Left cardiac atrium (tissue), 4 donors: ENCODE measurements around the gene PATL2. TPM values are rescaled to one million over a fixed set of nuclear protein-coding genes. Genes with fewer than 3 reads are reported as not detected.
"Not testable (repeated sequence)": the region's sequence is repeated elsewhere in the genome, so short reads cannot be mapped to it uniquely, and the experiment has no call there.

Experiments
- ATAC-seq, 2 donors: fragments of 200-7000 bp; cut with Tn5 transposase; one replicate each; pipeline ENCODE4 v1.9.1; 2020; ENCODE audit warnings: mild to moderate bottlenecking in 2 of 2, moderate library complexity in 2 of 2
- DNase-seq: peaks from one replicate; pipeline ENCODE4 v3.0.0-alpha.2; 2020
- intact Hi-C, 2 donors: fragments of 100-400 bp; cut with DNase I; formaldehyde crosslinking; loops; one replicate each; pipeline versions ENCODE4 v1.14.1 to v1.15.1; 2022 to 2023
- long read RNA-seq: library from polyadenylated mRNA; unstranded; transcript quantifications from one replicate; pipeline ENCODE4 v2.0.0, GENCODE V29; 2021
- total RNA-seq, 2 donors: library from RNA; stranded (reverse); fragmentation: NEBNext Ultra II Directional; extraction: Animal tissue kit (Norgen Biotek cat#: 25700); gene quantifications; one replicate each; pipeline ENCODE4 v1.2.1, GENCODE V29; 2021
- donor health status: DM: no; HTN: yes; CAD: no.
- donor health status: DM: no; HTN: yes; CAD: no; lungs with severe emphysema.
- donor health status: DM: yes; HTN: yes; CAD: no.
- donor health status: Dilated cardiomyopathy.

The PATL2 gene
- total RNA-seq: 1 to 10 TPM; 4.8 to 6.8 TPM
- long read RNA-seq, partial matches to known transcripts: 0 of 1 reads
- long read RNA-seq, other reads (novel, unspliced or antisense): 1 of 1 reads

DNA sequence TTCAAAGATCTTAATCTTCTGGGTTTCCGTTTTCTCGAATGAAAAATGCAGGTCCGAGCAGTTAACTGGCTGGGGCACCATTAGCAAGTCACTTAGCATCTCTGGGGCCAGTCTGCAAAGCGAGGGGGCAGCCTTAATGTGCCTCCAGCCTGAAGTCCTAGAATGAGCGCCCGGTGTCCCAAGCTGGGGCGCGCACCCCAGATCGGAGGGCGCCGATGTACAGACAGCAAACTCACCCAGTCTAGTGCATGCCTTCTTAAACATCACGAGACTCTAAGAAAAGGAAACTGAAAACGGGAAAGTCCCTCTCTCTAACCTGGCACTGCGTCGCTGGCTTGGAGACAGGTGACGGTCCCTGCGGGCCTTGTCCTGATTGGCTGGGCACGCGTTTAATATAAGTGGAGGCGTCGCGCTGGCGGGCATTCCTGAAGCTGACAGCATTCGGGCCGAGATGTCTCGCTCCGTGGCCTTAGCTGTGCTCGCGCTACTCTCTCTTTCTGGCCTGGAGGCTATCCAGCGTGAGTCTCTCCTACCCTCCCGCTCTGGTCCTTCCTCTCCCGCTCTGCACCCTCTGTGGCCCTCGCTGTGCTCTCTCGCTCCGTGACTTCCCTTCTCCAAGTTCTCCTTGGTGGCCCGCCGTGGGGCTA is at the start of gene PATL2, which contains the start of gene B2M:
PATL2 (minus strand) TSS at position 228 of the 647 bp plus-strand sequence. CDS start 34,833 bp downstream, outside the sequence.
B2M (plus strand) TSS at position 422 of the 647 bp plus-strand sequence; CDS start at position 452, 30 bp downstream.
- intact Hi-C loops: loop anchor here in 1 of 2 donors (1.0 kb wide), 1 partner anchor 48 kb away; the partner anchor contains the start of gene SPG11
- ATAC-seq (peak; percentile 95 to 96), DNase-seq (peak; percentile 96)

DNA sequence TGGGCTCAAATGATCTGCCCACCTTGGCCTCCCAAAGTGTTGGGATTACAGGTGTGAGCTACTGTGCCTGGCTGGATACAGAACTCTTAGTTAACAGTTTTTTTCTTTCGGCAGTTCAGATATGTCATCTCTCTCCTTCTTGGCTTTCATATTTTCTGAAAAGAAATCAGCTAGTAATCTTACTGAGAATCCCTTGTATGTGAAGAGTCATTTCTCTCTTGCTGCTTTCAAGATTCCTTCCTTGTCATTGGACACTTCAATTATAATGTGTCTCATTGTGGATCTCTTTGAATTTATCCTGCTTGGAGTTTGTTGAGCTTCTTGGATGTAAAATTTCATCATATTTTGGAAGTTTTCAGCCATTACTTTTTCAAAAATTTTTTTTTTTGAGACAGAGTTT is 42.2 kb upstream of the PATL2 start:
- ATAC-seq (no peak), DNase-seq (no peak)
- intact Hi-C loops: no loop called here

DNA sequence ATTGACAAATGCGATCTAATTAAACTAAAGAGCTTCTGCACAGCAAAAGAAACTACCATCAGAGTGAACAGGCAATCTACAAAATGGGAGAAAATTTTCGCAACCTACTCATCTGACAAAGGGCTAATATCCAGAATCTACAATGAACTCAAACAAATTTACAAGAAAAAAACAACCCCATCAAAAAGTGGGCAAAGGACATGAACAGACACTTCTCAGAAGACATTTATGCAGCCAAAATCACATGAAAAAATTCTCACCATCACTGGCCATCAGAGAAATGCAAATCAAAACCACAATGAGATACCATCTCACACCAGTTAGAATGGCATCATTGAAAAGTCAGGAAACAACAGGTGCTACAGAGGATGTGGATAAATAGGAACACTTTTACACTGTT is 32.3 kb upstream of the PATL2 start:
- ATAC-seq, DNase-seq, intact Hi-C loops: not testable (repeated sequence)

DNA sequence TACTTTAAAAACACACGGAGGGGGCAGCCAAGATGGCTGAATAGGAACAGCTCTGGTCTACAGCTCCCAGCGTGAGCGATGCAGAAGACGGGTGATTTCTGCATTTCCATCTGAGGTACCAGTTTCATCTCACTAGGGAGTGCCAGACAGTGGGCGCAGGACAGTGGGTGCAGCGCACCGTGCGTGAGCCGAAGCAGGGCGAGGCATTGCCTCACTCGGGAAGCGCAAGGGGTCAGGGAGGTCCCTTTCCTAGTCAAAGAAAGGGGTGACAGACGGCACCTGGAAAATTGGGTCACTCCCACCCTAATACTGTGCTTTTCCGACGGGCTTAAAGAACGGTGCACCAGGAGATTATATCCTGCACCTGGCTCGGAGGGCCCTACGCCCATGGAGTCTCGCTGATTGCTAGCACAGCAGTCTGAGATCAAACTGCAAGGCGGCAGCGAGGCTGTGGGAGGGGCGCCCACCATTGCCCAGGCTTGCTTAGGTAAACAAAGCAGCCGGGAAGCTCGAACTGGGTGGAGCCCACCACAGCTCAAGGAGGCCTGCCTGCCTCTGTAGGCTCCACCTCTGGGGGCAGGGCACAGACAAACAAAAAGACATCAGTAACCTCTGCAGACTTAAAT is 28.2 kb upstream of the PATL2 start:
- intact Hi-C loops: loop anchor here (5.0 to 10.0 kb wide), 2 partner anchors 77 to 155 kb away; partner anchors contain the start of gene SPG11 (in 1 of the 2)
- DNase-seq, ATAC-seq: not testable (repeated sequence)

DNA sequence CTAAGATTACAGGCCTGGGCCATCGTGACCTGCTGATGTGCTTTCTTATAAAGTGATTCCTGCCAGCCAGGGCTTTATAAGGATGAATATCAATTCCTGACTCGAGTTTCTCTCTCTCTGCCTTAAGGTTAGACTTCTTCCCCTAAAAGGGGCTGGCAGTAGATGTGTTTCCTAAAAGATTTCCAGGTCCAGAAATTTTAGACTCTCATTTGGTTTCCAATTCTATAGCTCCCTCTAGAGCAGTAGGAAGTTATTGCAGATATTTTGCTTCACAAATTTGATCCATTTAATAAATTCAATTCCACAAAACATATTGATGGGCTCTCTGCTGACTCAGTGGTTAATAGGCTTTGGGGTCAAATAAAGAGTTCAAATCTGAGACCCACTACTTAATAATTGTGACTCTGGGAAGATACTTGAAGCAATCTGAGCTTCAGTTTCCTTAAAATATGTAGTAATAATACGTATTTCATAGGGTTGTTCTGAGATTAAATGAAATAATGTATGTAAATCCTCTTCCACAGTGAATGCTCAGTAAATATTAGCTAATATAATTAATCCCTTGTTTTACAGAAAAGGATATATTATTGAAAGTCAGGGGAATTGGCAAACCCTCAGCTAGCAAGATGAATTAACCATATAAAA is 27.3 kb upstream of the PATL2 start:
- intact Hi-C loops: loop anchor here (5.0 to 10.0 kb wide), 2 partner anchors 76 to 154 kb away; partner anchors contain the start of gene SPG11 (in 1 of the 2)

DNA sequence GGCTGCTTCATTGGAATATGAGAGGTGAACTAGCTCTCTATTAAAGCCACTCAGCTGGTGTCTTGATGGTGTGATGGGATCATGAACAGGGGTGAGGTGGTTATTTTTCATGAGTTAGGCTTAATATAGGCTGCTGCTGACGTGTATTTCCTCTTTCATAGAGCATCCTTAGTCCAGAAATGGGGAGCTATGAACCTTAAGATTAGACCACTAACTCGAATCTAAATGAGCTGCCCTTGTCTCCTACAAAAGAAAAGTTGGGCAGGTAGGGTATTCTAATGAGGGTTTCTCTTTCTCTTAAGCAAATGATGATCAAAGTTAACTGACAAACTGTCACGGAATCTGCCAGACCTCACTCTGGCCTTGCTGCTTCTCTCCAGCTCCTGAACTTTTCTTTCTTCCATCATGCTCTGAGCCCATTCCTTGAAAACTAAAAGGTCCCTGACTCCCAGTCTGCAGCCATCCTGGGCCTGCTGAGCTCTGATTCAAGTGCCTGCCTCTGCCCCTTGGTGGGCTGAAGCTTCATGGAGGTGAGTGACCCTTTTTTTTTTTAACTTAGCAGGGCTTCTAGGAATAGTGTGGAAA is 25.1 kb upstream of the PATL2 start, which contains the start of gene TRIM69:
TRIM69 (plus strand) TSS at position 348 of the 585 bp plus-strand sequence; CDS start at position 525, 177 bp downstream.
- ATAC-seq: no peak
- intact Hi-C loops: loop anchor here (5.0 to 10.0 kb wide), 2 partner anchors 74 to 151 kb away; partner anchors contain the start of gene SPG11 (in 1 of the 2)

More for the DNA sequence above, 27.3 kb upstream of the PATL2 start:
- no peak for DNase-seq
- ATAC-seq: peak; percentile 25 to 40

DNA sequence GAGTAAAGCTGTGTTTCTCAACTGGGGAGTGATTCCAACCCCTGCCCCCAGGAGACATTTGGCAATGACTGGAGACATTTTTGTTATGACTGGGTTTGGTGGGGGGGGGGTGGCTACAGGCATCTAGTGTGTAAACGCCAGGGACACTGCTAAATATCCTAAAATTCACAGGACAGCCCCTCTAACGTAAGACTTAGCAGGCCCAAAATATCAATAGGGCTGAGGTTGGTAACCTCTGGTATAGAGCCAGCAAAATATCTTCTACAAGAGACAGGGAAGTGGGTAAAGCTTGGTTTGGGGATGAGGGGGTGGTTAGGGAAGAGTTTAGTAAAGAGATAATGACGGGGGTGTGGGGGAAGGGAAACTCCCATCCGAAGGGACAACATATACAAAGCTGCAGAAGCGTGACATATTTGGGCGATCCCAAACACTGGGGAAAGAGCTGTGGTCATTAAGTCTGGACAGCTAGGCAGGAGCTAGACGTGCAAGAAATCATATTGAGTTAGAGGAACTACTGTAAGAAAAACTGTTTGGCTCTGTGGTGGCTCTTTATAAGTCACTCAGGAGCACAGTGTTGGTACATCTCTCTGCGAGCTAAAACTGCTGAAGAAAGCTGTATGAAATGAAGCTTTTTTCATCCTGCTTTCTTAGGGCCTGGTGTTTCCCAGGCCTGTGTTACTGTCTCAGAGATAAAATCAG is 24.5 kb upstream of the PATL2 start:
- peak; percentile 64 for DNase-seq
- intact Hi-C loops: loop anchor here (5.0 to 10.0 kb wide), 2 partner anchors 73 to 151 kb away; partner anchors contain the start of gene SPG11 (in 1 of the 2)
- peak; percentile 68 to 90 for ATAC-seq

More for the DNA sequence above, 25.1 kb upstream of the PATL2 start, which contains the start of gene TRIM69:
- no peak for DNase-seq

DNA sequence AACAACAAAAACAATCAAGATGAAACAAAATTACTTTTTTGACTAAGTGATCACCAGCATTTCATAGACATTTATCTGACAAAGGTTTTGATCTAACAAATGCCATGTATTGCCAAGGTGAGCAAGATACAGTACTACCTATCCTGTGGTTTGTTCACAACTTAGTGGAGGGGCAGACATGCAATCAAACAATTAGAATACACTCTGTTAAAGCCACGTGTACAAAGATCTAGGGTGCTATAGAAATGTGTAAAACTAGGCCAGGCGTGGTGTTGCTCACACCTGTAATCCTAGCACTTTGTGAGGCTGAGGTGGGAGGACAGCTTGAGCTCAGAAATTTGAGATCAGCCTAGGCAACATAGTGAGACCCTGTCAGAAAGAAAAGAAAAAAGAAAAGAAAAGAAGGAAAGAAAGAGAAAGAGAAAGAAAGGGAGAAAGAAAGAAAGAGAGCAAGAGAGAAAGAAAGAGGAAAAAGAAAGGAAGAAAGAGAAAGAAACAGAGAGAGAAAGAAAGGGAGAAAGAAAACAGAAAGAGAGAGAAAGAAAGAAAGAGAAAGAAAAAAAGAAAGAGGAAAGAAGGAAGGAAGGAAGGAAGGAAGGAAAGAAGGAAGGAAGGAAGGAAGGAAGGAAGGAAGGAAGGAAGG is 23.8 kb upstream of the PATL2 start:
- ATAC-seq (no peak), DNase-seq (no peak)
- intact Hi-C loops: loop anchor here (5.0 to 10.0 kb wide), 2 partner anchors 73 to 150 kb away; partner anchors contain the start of gene SPG11 (in 2 of the 2)

DNA sequence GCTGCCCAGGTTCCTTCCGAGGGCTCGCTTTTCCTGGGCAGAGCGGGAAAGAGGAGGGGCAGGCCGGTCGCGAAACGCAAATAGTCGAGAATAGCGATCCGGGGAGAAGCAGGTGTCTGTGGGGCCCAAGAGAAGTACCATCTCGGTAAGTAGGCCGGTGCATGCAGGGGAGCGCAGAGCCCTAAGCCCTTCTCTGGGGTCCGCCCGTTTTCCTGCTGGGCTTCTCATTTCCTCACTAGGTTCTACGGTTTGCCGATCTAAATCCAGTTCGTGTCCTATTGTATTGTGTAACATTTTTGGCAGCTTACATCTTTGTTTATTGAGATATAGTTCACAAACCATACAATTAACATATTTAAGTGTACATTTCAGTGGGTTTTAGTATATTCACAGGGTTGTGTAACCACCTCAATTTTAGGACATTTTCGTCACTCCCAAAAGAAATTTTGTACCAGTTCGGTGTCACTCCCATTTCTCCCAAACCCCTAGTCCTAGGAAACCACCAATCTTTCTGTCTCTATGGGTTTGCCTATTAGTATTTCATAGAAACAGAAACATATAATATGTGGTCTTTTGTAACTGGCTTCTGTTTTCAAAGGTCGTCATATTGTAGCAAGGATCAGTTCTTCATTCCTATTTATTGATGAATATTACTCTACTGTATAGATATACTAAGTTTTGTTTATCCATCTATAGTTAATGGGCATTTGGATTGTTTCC is 18.4 kb upstream of the PATL2 start:
- DNase-seq (peak; percentile 42), ATAC-seq (peak; percentile 14 to 29)
- intact Hi-C loops: loop anchor here in 1 of 2 donors (5.0 to 10.0 kb wide), 2 partner anchors 67 to 145 kb away; partner anchors contain the start of gene SPG11

DNA sequence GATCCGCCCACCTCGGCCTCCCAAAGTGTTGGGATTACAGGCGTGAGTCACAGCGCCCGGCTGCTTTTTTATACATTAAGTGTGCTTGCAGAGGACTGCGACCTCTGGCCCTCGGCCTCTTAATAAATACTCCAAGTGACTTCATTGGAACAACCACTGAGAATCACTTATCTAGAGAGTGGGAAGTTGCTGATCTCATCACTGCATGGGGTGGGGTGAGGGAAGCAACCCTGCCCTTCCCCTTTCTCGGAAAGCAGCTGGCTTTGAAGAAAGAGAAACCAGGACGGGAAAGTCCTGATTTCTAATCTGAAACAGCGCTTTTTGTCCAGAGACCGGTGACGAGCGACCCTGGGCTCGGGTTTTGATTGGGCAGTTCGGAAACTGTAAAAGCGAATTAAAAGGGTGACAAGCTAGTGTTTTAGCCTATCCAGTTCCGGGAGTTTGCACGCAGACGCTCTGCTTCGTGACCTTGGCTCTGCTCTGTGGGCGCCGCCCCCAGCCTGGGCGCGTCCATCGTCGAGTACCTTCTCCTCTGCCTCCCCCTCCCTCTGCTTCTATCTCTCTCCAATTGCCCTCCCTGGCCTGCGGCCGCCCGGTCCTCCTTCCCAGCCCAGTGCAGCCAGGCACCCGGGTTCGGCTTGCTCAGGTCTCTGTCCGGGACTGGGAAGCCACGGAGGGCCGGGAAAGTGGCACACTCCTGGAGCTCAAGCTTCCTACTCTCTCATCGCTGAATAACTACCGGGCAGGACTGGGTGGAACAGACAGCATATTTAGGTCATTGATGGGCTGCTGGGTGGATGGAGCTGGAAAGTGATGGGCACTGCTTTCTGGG is 17.7 kb upstream of the PATL2 start:
- intact Hi-C loops: loop anchor here in 1 of 2 donors (1.0 kb wide), 1 partner anchor 16 kb away; no protein-coding TSS in a partner anchor
- ATAC-seq (peak; percentile 96), DNase-seq (peak; percentile 96)

DNA sequence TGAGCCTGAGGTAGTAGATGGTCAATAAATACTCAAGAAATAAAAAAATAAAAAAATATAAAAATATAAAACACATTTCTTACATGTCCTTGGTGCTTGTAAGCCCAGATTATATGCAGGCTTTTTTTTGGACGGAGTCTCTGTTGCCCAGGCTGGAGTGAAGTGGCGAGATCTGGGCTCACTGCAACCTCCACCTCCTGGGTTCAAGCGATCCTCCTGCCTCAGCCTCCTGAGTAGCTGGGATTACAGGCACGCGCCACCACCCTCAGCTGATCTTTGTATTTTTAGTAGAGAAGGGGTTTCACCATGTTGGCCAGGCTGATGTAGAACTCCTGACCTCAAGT is 17.1 kb upstream of the PATL2 start:
- intact Hi-C loops: loop anchor here in 1 of 2 donors (1.0 kb wide), 1 partner anchor 16 kb away; no protein-coding TSS in a partner anchor
- not testable (repeated sequence) for ATAC-seq

DNA sequence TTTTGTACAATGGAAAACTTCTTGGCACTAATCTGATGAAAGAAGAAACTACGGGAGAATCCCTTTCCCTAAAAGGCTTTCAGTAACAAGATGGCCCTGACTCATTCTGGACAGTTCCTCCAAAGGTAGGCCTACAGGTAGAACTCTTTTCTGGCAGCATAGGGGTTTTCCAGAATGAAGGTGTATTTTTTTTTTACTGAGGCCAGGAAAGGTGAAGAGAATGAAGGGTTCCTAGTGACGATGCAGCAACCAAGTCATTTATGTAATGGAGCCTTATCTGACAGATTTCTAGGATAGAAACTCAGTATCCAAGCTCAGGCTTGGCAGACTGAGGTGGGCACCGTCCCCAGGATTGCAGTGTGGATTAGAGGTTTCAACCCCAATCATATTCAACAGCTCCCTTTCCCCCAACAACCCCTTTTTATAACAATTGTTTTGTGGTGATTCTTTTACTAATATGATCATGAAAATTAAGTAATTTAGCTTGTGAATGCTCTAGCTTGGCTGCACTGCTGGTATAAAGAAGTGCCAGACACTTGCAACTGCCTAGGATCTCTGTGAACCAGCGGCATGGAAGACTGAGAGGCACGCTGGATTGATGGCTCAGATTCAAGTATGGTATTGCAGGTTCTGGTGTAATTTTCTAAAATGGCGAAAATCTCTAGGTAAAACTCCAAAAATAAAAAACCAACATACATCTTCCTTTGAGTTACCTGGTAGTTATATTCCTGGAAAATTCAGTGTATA is 16.5 kb upstream of the PATL2 start:
- DNase-seq (no peak), ATAC-seq (no peak)
- intact Hi-C loops: loop anchor here in 1 of 2 donors (1.0 kb wide), 1 partner anchor 15 kb away; no protein-coding TSS in a partner anchor

More for the DNA sequence above, 17.1 kb upstream of the PATL2 start:
- DNase-seq: not testable (repeated sequence)

DNA sequence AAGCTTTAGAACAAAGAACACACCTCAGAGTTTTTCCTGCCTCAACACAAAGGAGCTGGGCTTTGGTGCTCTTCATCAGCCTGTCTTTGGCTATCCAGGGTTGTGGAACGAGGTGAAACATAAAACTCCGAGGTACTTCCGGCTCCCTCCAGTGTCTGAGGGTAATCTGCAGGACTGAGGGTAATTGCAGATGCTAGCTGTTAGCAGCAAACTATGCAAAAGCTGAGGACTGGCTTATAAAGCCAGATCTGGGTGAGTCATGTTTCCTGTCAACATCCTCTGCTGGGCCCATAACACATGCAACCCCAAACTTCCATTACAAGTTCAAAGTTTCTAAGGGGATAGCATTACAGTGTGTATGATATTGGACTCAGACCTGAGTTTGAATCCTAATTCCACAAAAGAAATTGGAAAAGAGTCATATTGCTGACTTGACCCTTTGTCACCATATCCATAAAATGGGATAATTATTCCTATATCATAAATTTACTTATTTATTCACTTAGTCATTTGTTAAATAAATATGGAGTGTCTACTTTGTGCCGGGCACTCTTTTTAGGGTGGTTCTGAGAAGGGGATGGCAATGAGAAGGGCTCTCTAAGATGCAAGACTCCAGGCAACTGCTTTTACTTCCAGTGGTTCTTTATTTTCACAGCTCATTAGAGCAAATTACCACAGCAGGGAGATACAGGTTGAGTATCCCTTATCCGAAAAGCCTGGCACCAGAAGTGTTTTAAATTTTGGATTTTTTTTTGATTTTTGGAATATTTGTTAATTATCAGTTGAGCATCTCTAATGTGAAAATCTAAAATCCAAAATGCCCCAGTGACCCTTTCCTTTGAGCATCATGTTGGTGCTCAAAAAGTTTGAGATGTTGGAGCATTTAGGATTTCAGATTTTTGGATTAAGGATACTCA is 15.7 kb upstream of the PATL2 start:
- no peak for DNase-seq
- ATAC-seq: peak; percentile 12 to 40
- intact Hi-C loops: no loop called here

DNA sequence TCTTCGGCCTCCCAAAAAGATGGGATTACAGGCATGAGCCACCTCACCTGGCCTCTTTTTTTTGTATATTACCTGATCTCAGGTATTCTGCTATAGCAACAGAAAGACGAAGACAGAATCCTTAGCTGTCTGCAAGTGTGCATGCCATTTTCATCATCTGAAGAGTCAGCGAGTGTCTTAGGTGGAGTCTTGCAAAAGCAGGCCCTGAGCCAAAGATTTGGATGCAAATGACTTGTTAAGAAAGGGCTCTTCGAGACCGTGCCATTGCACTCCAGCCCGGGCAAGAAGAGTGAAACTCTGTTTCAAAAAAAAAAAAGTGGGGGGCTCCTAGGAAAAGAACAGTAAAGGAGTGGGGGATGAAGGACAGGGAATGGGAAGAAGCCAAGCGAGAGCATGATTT is 15.0 kb upstream of the PATL2 start:
- DNase-seq (no peak), ATAC-seq (no peak)
- intact Hi-C loops: no loop called here
